Parathyroid adenoma (tissue), 2 donors: ENCODE results near the gene SLC66A1.
A peak's percentile ranks its signal among the peaks of the same experiment; 100 is the strongest.
"Not testable (repeated sequence)": the region's sequence is repeated elsewhere in the genome, so short reads cannot be mapped to it uniquely, and the experiment has no call there.

ENCODE experiments used
- H2AFZ ChIP-seq: fragments of 300-600 bp; sonication (generic); one replicate; pipeline ENCODE4 v1.7.0; 2017; ENCODE audit warnings: antibody characterized with exemption, mild to moderate bottlenecking
- H3K27ac ChIP-seq: fragments of 300-600 bp; sonication (generic); one replicate; pipeline ENCODE4 v1.7.0; 2017
- H3K27me3 ChIP-seq: fragments of 300-600 bp; sonication (generic); one replicate; pipeline ENCODE4 v1.7.0; 2017; ENCODE audit warnings: low read length; ENCODE audit not compliant: control insufficient read depth, insufficient read depth
- H3K36me3 ChIP-seq: fragments of 300-600 bp; sonication (generic); one replicate; pipeline ENCODE4 v1.7.0; 2017; ENCODE audit warnings: low read length; ENCODE audit not compliant: control insufficient read depth, insufficient read depth
- H3K4me1 ChIP-seq: fragments of 300-600 bp; sonication (generic); one replicate; pipeline ENCODE4 v1.7.0; 2017; ENCODE audit warnings: control low read depth
- H3K4me2 ChIP-seq: fragments of 300-600 bp; sonication (generic); one replicate; pipeline ENCODE4 v1.7.0; 2017; ENCODE audit warnings: low read length
- H3K4me3 ChIP-seq: fragments of 300-600 bp; sonication (generic); one replicate; pipeline ENCODE4 v1.7.0; 2017; ENCODE audit warnings: low read depth, low read length
- H3K79me2 ChIP-seq: fragments of 300-600 bp; sonication (generic); one replicate; pipeline ENCODE4 v1.7.0; 2017; ENCODE audit warnings: control low read depth
- H3K9ac ChIP-seq: fragments of 300-600 bp; sonication (generic); one replicate; pipeline ENCODE4 v1.7.0; 2017; ENCODE audit warnings: mild to moderate bottlenecking
- H3K9me3 ChIP-seq: fragments of 300-600 bp; sonication (generic); one replicate; pipeline ENCODE4 v1.7.0; 2017; ENCODE audit warnings: low read length; ENCODE audit not compliant: control insufficient read depth
- TF ChIP-seq, protein P1 (sequence below): fragments of 300-600 bp; sonication (generic); IDR thresholded peaks from one replicate; pipeline ENCODE4 v1.7.0; 2017; ENCODE audit warnings: antibody characterized with exemption, mild to moderate bottlenecking
- donor health status: primary hyperparathyroidism.

SLC66A1 gene

DNA sequence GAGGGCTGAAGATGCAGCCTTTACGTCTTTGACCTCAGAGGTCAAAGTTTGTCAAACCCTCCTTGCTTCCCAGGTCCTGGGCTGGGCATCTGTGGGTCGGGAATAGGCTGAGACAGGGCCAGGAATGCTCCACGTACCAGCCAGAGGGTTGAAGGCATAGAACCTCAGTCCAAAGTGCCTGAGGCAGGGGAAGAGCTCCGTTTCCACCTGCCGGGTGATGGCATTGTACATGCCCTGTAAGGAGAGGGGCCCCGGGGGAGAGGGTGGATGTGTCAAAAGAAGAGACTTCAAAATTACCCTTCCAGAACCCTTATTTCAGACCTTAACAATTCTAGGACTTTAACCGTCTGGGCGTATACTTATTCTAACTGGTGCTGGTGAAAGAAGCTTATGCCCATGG is 27.2 kb upstream of the SLC66A1 start:
- TF ChIP-seq, protein P1, sequence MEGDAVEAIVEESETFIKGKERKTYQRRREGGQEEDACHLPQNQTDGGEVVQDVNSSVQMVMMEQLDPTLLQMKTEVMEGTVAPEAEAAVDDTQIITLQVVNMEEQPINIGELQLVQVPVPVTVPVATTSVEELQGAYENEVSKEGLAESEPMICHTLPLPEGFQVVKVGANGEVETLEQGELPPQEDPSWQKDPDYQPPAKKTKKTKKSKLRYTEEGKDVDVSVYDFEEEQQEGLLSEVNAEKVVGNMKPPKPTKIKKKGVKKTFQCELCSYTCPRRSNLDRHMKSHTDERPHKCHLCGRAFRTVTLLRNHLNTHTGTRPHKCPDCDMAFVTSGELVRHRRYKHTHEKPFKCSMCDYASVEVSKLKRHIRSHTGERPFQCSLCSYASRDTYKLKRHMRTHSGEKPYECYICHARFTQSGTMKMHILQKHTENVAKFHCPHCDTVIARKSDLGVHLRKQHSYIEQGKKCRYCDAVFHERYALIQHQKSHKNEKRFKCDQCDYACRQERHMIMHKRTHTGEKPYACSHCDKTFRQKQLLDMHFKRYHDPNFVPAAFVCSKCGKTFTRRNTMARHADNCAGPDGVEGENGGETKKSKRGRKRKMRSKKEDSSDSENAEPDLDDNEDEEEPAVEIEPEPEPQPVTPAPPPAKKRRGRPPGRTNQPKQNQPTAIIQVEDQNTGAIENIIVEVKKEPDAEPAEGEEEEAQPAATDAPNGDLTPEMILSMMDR, result no peak
- Histone ChIP-seq H3K27me3 (no peaks in the 10 kb centered on the region), H3K79me2 (no peaks in the 10 kb centered on the region), H3K27ac (no peak overlapping the region), H3K4me3 (no peak overlapping the region), H3K9ac (no peak overlapping the region), H3K4me1 (no peaks in the 10 kb centered on the region), H2AFZ (no peak overlapping the region), H3K36me3 (no peaks in the 10 kb centered on the region), H3K4me2 (no peak overlapping the region), H3K9me3 (no peaks in the 10 kb centered on the region)

DNA sequence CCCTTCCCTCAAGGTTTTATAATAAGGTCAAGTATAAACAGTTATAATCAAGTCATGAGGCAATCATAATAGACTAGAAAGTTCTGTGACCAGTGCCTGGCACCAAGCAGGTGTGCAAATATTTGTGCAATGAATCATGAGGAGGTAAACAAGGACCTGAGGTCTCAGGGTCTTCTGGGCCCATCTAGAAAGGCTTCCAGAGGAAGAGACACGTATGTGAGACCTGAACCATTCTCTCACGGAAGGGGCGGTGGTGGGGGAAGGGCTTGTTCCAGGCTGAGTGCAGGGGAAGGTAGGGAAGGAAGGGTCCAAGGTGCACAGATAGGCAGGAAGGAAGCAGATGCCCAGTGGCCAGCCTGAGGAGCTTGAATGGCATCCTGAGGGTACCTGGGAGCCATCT is 26.8 kb upstream of the SLC66A1 start:
- H3K9me3 ChIP-seq, H3K27me3 ChIP-seq, H3K9ac ChIP-seq, H3K4me3 ChIP-seq, H3K36me3 ChIP-seq, H3K79me2 ChIP-seq, H3K27ac ChIP-seq, H2AFZ ChIP-seq, H3K4me2 ChIP-seq, H3K4me1 ChIP-seq: not testable (repeated sequence)

DNA sequence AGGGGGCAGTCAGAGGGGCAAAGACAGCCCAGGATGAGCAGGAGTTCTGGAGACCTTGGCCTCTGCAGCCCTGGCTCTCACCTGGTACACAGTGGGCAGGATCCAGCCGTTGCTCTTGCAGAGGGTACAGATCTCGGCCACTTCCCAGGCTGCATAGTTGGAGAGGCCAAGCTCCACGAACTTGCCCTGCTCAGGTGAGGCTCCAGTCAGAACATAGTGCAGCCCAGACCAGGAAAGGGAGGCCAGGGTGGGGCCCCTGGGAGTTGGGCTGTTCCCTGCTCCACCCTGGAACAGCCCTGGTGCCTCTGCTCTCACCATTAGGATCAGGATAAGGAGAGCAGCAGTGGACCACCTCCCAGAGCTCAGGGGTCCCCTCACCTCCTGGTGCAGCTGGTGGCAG is 26.3 kb upstream of the SLC66A1 start:
- not testable (repeated sequence) for H3K36me3 ChIP-seq, H3K4me3 ChIP-seq, H3K27ac ChIP-seq, H3K4me2 ChIP-seq, H2AFZ ChIP-seq, H3K9me3 ChIP-seq, H3K9ac ChIP-seq, H3K4me1 ChIP-seq, H3K79me2 ChIP-seq, H3K27me3 ChIP-seq

DNA sequence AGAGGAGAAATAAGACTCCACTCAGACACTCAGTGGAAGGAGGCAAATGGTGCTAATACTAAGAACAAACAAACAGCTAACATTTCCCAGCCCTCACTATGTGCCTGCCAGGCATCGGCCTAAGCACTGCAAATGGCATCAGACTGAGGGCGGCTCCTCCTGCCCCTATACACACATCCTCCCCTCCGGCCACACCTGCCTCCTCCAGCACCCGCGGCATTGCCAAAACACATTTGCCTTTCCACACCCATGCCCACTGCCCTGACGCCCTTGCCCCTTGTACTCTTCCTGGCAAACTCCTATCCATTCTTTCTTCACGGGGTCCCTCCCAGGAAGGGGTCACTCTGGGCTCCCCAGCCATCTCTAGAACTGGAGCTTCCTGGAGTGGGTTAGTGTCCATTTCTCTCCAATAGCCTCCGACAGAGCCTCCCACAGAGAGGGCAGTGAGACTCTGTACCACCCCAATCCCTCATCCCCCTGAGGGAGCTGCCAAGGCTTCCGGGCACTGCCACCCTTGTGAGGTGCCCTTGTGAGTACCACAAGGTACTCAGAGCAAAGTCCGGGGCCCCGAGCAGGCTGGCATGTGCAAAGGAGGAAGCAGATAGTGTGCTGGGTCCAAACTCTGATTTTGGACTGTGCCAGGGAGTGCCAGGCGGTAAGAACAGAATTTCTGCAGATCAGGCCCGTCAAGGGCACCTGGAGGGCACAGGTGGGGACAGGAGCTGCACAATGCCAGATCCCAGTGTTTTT is 24.5 kb upstream of the SLC66A1 start:
- H3K9ac ChIP-seq, result no peak overlapping the region
- H2AFZ ChIP-seq, result no peak overlapping the region
- TF ChIP-seq, protein P1, result no peak
- H3K4me1 ChIP-seq, result no peaks in the 10 kb centered on the region
- H3K79me2 ChIP-seq, result no peaks in the 10 kb centered on the region
- H3K9me3 ChIP-seq, result no peaks in the 10 kb centered on the region
- no peaks in the 10 kb centered on the region for H3K27me3 ChIP-seq
- H3K4me3 ChIP-seq, result no peak overlapping the region
- no peak overlapping the region for H3K27ac ChIP-seq
- H3K4me2 ChIP-seq, result no peak overlapping the region
- no peaks in the 10 kb centered on the region for H3K36me3 ChIP-seq

DNA sequence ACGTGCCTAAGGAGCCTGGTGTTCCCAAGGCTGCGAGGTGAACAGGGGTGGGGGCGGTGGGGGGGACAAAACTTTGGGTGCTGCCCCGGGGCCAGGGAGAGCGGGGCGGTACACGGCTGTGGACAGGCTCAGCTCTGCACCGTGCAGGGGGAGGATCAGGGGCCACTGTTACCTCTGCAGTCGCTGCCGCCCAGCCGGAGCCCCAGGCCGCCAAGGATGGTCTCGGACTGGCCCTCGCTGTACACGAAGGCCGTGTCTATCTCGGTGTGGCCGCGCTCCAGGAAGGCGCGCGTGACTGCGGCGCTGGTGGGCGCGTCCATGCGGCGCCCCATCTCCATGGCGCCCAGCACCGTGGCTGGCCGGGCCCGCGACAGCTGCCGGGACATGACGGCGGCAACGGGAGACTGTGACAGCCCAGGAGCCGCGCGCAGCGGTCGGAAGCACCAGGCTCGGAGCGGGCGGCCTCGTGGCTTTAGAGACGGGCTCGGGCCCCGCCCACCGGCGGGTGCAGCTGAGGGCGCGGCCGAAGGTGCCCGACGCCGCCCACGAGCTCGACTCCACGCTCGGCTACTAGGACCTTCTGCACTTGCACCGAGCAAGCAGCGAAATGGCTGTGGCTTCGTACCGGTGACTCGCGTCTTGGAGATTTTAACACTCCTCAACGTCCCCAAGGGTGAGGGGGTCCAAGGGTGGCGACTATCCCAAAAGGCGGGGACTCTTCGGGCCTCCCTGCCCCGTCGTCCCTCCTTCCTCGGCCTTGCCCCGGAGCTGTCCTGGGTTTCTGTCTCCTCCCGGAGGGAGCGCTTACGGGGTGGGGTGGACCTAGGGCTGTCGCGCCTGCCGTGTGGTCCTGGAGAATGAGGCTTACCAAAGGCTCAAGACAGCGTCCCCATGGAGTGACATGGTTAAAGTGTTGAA is 23.5 kb upstream of the SLC66A1 start, which contains the start of gene AKR7A3:
Gene AKR7A3, minus strand, starts transcription at position 447 of the 918 bp plus-strand sequence. Its CDS starts 61 bp downstream, at position 386.
- Histone ChIP-seq H3K4me3 (peak within 1 kb of the TSS; percentile 56), H2AFZ (peak within 1 kb of the TSS; percentile 63), H3K4me2 (peak within 1 kb of the TSS; percentile 85)
- not testable (repeated sequence) for H3K79me2 ChIP-seq, H3K9me3 ChIP-seq, H3K9ac ChIP-seq, H3K36me3 ChIP-seq, H3K27me3 ChIP-seq, H3K4me1 ChIP-seq, H3K27ac ChIP-seq

DNA sequence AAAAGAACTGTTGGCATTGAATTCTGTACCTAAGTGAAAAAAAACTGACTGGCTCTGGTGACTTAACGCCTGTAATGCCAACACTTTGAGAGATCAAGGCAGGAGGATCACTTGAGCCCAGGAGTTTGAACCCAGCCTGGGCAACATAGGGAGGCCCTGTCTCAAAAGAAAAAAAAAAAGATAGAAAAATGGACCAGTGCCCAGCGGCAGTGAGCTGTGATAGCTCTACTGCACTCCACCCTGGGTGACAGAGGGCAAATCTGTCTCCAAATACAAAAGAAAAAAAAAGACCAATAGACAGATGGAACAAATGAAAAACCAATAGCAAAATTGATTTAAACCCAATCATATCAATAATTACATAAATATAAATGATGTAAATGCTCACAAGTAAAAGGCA is 22.9 kb upstream of the SLC66A1 start:
- Histone ChIP-seq H3K4me1 (no peaks in the 10 kb centered on the region), H3K79me2 (no peaks in the 10 kb centered on the region), H3K4me3 (peak overlapping the region; percentile 56), H3K27ac (no peak overlapping the region), H3K36me3 (no peaks in the 10 kb centered on the region), H3K4me2 (peak overlapping the region; percentile 85), H3K27me3 (no peaks in the 10 kb centered on the region), H2AFZ (peak overlapping the region; percentile 63), H3K9ac (no peak overlapping the region), H3K9me3 (no peaks in the 10 kb centered on the region)
- TF ChIP-seq, protein P1, result no peak
